Stomach (tissue), 4 donors: ENCODE measurements around the gene WNT9A.

ENCODE experiments used
- CTCF ChIP-seq, 7 experiments: fragments of 450-650 bp in 4 of 7; fragments of 200-600 bp in 3 of 7; sonication (generic) in 3 of 7; IDR thresholded peaks; one replicate each; pipeline ENCODE4 v1.5.1; 2016 to 2019; ENCODE audit warnings: antibody characterized with exemption in 7 of 7, control low read depth in 2 of 7, mild to moderate bottlenecking in 1 of 7
- EP300 ChIP-seq: sonication (generic); formaldehyde crosslinking; IDR thresholded peaks from one replicate; pipeline ENCODE4 v1.6.1; 2017; ENCODE audit warnings: antibody characterized with exemption
- POLR2A ChIP-seq, 4 donors: fragments of 450-650 bp; IDR thresholded peaks; one replicate each; pipeline ENCODE4 v1.6.1; 2016; ENCODE audit warnings: antibody characterized with exemption in 4 of 4, control low read depth in 2 of 4, mild to moderate bottlenecking in 1 of 4, moderate library complexity in 1 of 4
- POLR2AphosphoS5 ChIP-seq, 3 donors: sonication (generic); formaldehyde crosslinking; IDR thresholded peaks; one replicate each; pipeline ENCODE4 v1.6.1; 2016; ENCODE audit warnings: antibody characterized with exemption in 3 of 3

GRCh38 chr1:227885135-227885647 lies 62.5 kb downstream of the WNT9A start:
- no peak for TF ChIP-seq CTCF (IDR thresholded peaks at IDR 0.05)
- TF ChIP-seq POLR2AphosphoS5 (IDR thresholded peaks at IDR 0.05), result no peak
- no peak for TF ChIP-seq POLR2A (IDR thresholded peaks at IDR 0.05)
- TF ChIP-seq EP300, result no peak
